Esophagus squamous epithelium (tissue), 4 donors: ENCODE results near the gene RHOXF2.

Experiments
- CTCF ChIP-seq, 6 experiments: fragments of 450-650 bp in 4 of 6; fragments of 200-600 bp in 2 of 6; sonication (generic) in 2 of 6; IDR thresholded peaks; one replicate each; pipeline ENCODE4 v1.5.1; 2016 to 2019; ENCODE audit warnings: antibody characterized with exemption in 6 of 6, mild to moderate bottlenecking in 4 of 6, moderate library complexity in 4 of 6
- POLR2A ChIP-seq, 4 donors: fragments of 450-650 bp; IDR thresholded peaks; one replicate each; pipeline ENCODE4 v1.6.1; 2017; ENCODE audit warnings: antibody characterized with exemption in 4 of 4, mild to moderate bottlenecking in 4 of 4, moderate library complexity in 3 of 4

- no peak for TF ChIP-seq CTCF (IDR thresholded peaks at IDR 0.05)
- TF ChIP-seq POLR2A (IDR thresholded peaks at IDR 0.05), result no peak
Observed at GRCh38 chrX:120136840-120137239, 21.6 kb upstream of the RHOXF2 start.
